DOHH2 (cell line): ENCODE results near the gene MOXD1.

ENCODE experiments used
- H3F3A ChIP-seq: fragments of 200-600 bp; sonication (generic), shearing (Covaris generic); 2 replicates; pipeline ENCODE4 v1.6.0; 2016; ENCODE audit warnings: antibody characterized with exemption, mild to moderate bottlenecking; ENCODE audit not compliant: control insufficient read depth, insufficient read depth
- H3K27ac ChIP-seq: fragments of 200-600 bp; sonication (generic); 2 replicates; pipeline ENCODE4 v1.5.1; 2014; ENCODE audit warnings: low read depth, mild to moderate bottlenecking, low read length, moderate library complexity
- H3K27me3 ChIP-seq: fragments of 200-600 bp; sonication (generic); 2 replicates; pipeline ENCODE4 v1.6.1; 2014; ENCODE audit warnings: mild to moderate bottlenecking, low read length, mixed read lengths; ENCODE audit not compliant: control insufficient read depth
- H3K36me3 ChIP-seq: fragments of 200-600 bp; sonication (generic); 2 replicates; pipeline ENCODE4 v1.6.1; 2014; ENCODE audit warnings: mild to moderate bottlenecking, low read length, moderate library complexity, mixed read lengths; ENCODE audit not compliant: control insufficient read depth
- H3K4me1 ChIP-seq: fragments of 200-600 bp; sonication (generic); 2 replicates; pipeline ENCODE4 v1.6.1; 2014; ENCODE audit warnings: mild to moderate bottlenecking, low read length, mixed read lengths; ENCODE audit not compliant: control insufficient read depth
- H3K4me2 ChIP-seq: fragments of 200-600 bp; sonication (generic); 2 replicates; pipeline ENCODE4 v1.6.0; 2014; ENCODE audit warnings: mild to moderate bottlenecking, low read length, moderate library complexity
- H3K4me3 ChIP-seq: fragments of 200-600 bp; sonication (generic); 2 replicates; pipeline ENCODE4 v1.5.1; 2014; ENCODE audit warnings: mild to moderate bottlenecking, low read length, mixed read lengths
- H3K79me2 ChIP-seq: fragments of 200-600 bp; sonication (generic); 2 replicates; pipeline ENCODE4 v1.6.1; 2014; ENCODE audit warnings: mild to moderate bottlenecking, low read length, mixed read lengths; ENCODE audit not compliant: control insufficient read depth
- H3K9me2 ChIP-seq: fragments of 200-600 bp; sonication (generic); replicated peaks from 2 replicates; pipeline ENCODE4 v1.6.1; 2014; ENCODE audit warnings: mild to moderate bottlenecking, low read length, mixed read lengths; ENCODE audit not compliant: control insufficient read depth
- H3K9me3 ChIP-seq: fragments of 200-600 bp; sonication (generic); 2 replicates; pipeline ENCODE4 v1.6.1; 2014; ENCODE audit warnings: antibody characterized with exemption, low read length, mixed read lengths; ENCODE audit not compliant: control insufficient read depth, insufficient read depth
- H4K20me1 ChIP-seq: fragments of 200-600 bp; sonication (generic); 2 replicates; pipeline ENCODE4 v1.6.0; 2014; ENCODE audit warnings: low read depth, mild to moderate bottlenecking, antibody characterized with exemption, low read length, moderate library complexity; ENCODE audit not compliant: control insufficient read depth, insufficient read depth
- EZH2phosphoT487 ChIP-seq: fragments of 200-600 bp; sonication (generic); IDR thresholded peaks from 2 replicates; pipeline ENCODE4 v1.6.1; 2017; ENCODE audit warnings: borderline replicate concordance, mild to moderate bottlenecking, antibody characterized with exemption, low read length, moderate library complexity, mixed read lengths
- TF ChIP-seq, protein P1 (sequence below): fragments of 200-600 bp; sonication (generic); IDR thresholded peaks from one replicate; pipeline ENCODE4 v1.5.1; 2014; ENCODE audit warnings: antibody characterized with exemption, mild to moderate bottlenecking, low read depth, low read length; ENCODE audit not compliant: poor library complexity, severe bottlenecking

Gene MOXD1

DNA sequence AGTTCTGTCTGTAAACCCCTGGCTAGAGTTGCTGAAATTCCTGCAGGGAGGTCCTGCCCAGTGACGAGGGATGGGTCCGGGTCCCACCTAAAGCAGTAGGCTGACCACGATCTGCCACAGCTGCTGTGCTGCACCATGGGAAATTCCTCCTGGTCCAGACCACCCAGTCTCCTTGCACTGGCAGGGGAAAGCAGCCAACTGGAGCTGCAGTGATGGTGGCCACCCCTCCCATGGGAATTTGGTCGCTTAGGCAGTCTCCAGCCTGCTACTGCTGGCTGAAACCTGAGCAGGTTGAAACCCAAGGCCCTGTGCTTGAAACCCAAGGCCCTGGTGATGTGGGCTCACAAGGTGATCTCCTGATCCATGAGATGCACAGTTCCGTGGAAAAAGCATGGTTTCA lies 23.9 kb upstream of the MOXD1 start:
- Histone ChIP-seq H3K27me3 (no peaks in the 10 kb centered on the region), H3K9me2 (no peaks in the 10 kb centered on the region), H3K9me3 (peaks cover 4% of the 10 kb centered on the region; the same call in 1 of the 2 replicates), H3K4me3 (no peak overlapping the region), H4K20me1 (no peaks in the 10 kb centered on the region), H3K27ac (no peak overlapping the region), H3F3A (no peaks in the 10 kb centered on the region), H3K79me2 (no peaks in the 10 kb centered on the region), H3K36me3 (no peaks in the 10 kb centered on the region), H3K4me1 (no peaks in the 10 kb centered on the region), H3K4me2 (no peak overlapping the region)
- TF ChIP-seq, protein P1, sequence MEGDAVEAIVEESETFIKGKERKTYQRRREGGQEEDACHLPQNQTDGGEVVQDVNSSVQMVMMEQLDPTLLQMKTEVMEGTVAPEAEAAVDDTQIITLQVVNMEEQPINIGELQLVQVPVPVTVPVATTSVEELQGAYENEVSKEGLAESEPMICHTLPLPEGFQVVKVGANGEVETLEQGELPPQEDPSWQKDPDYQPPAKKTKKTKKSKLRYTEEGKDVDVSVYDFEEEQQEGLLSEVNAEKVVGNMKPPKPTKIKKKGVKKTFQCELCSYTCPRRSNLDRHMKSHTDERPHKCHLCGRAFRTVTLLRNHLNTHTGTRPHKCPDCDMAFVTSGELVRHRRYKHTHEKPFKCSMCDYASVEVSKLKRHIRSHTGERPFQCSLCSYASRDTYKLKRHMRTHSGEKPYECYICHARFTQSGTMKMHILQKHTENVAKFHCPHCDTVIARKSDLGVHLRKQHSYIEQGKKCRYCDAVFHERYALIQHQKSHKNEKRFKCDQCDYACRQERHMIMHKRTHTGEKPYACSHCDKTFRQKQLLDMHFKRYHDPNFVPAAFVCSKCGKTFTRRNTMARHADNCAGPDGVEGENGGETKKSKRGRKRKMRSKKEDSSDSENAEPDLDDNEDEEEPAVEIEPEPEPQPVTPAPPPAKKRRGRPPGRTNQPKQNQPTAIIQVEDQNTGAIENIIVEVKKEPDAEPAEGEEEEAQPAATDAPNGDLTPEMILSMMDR: no peak
- no peak for TF ChIP-seq EZH2phosphoT487

DNA sequence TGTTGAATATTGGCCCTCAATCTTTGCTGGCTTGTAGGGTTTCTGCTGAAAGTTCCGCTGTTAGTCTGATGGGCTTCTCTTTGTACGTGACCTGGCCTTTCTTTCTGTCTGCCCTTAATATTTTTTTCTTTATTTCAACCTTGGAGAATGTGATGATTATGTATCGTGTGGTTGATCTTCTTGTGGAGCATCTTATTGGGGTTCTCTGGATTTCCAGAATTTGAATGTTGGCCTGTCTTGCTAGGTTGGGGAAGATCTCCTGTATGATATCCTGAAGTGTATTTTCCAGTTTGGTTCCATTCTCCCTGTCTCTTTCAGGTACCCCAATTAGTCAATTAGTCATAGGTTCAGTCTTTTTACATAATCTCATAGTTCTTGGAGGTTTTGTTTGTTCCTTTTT lies 22.6 kb upstream of the MOXD1 start:
- H3K27ac ChIP-seq: no peak overlapping the region
- no peaks in the 10 kb centered on the region for H3K79me2 ChIP-seq
- no peaks in the 10 kb centered on the region for H3K9me2 ChIP-seq
- no peaks in the 10 kb centered on the region for H3F3A ChIP-seq
- H3K36me3 ChIP-seq: no peaks in the 10 kb centered on the region
- no peaks in the 10 kb centered on the region for H4K20me1 ChIP-seq
- H3K27me3 ChIP-seq: no peaks in the 10 kb centered on the region
- no peak overlapping the region for H3K4me2 ChIP-seq
- no peak overlapping the region for H3K4me3 ChIP-seq
- no peaks in the 10 kb centered on the region for H3K4me1 ChIP-seq
- no peak for TF ChIP-seq EZH2phosphoT487
- TF ChIP-seq, protein P1: no peak
- peaks cover 4% of the 10 kb centered on the region; the same call in 1 of the 2 replicates for H3K9me3 ChIP-seq

DNA sequence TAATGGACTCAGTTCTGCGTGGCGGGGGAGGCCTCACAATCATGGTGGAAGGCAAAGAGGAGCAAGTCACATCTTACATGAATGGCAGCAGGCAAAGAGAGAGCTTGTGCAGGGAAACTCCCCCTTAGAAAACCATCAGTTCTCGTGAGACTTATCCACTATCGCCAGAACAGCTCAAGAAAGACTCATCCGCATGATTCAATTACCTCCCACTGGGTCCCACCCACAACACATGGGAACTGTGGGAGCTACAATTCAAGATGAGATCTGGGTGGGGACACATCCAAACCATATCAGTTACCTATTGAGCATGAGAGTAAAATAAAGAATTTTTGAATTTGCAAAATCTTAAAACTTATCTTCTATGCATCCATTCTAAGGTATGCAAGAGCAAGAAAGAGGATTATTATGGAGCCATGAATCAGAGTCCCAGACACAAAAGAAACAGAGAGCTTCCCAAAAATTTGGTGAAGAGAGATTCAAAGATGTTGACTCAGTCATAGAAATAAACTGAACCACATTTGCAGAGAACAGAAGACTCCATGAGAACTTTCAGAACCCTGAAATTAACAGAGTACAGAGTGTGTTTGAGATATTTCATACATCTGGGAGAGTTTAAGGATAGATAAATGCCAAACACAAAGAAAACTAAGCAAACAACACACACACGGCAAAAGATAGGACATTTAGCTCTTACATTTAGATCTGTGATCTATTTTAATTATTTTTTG lies 17.1 kb upstream of the MOXD1 start:
- H3K27me3 ChIP-seq: no peaks in the 10 kb centered on the region
- TF ChIP-seq, protein P1: no peak
- no peak for TF ChIP-seq EZH2phosphoT487
- H3F3A ChIP-seq: no peaks in the 10 kb centered on the region
- no peak overlapping the region for H3K4me2 ChIP-seq
- no peaks in the 10 kb centered on the region; the same call in 1 of the 2 replicates for H3K4me1 ChIP-seq
- H4K20me1 ChIP-seq: no peaks in the 10 kb centered on the region
- no peaks in the 10 kb centered on the region for H3K79me2 ChIP-seq
- no peaks in the 10 kb centered on the region for H3K9me2 ChIP-seq
- H3K9me3 ChIP-seq: peaks cover 18% of the 10 kb centered on the region
- no peak overlapping the region for H3K27ac ChIP-seq
- no peak overlapping the region for H3K4me3 ChIP-seq
- H3K36me3 ChIP-seq: no peaks in the 10 kb centered on the region
